GM18511 (cell line): ENCODE results near the gene COL5A1.

ENCODE experiments used
- ATAC-seq: cut with Tn5 transposase; IDR thresholded peaks from one replicate; pipeline ENCODE4 v1.9.1; 2021; ENCODE audit warnings: mild to moderate bottlenecking, moderate library complexity; ENCODE audit not compliant: unreplicated experiment

The COL5A1 gene

DNA sequence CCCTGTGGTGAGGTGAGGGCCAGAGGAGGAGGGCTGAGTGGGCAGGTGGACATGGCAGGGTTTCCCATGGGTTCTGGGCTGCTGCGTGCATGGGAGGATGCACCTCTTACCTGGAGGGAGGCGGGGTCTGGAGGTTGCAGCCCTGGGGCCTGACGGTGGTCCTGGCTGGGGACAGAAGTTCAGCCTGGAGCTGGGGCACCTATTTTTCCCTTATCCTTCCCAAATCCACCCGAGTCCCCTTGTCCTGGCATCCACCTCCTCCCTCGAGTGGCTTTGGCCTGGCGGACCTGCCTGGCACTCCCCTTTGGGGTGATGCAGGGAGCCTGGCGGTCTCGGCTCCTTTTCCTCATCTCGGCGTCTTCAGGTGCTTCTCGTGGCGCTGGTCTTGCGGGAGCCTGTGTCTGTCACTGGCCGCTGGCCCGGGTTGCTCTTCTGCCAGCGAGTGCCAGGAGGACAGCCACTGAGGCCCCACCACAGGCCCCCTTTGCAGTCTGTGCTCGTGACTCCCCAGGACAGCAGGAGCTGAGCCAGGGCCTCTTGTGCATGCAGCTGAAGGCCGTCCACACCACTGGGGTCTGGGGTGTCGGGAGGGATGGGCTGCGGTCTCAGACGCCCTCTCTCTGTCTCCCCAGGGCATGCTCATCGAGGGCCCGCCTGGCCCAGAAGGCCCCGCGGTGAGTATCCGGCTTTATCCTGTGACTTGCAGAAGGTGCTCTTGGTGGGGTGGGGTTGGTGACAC, 96.4 kb downstream of the COL5A1 start:
- no peak for ATAC-seq

- ATAC-seq: no peak
These were observed 97.5 kb downstream of the COL5A1 start for GRCh38 chr9:134738869-134739659.

- ATAC-seq: no peak
These were observed 98.0 kb downstream of the COL5A1 start for GRCh38 chr9:134739660-134739968.

- ATAC-seq: no peak
These were observed 98.5 kb downstream of the COL5A1 start for GRCh38 chr9:134740071-134740470.

- ATAC-seq: no peak
These were observed 100.2 kb downstream of the COL5A1 start for GRCh38 chr9:134741846-134742245.

- ATAC-seq: no peak
These were observed 101.4 kb downstream of the COL5A1 start for GRCh38 chr9:134742822-134743535.

DNA sequence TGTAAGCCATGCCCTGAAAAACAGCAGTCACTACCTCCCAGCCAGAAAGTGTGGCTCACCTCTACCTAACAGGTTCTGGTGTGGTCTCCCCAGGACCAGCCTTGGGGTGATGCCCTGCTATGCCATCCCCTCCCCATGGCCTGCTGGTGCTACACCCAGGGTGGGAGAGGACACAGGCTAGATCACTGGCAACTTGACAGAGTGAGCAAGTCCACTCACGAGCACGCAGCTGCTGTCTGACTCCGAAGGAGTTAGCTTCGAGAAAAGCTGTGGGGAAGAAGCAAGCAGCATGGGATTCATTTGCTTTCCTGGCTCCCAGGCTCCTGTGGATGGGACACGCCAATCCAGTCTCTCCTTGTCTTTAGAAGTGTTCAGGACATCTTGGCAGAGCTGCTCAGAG, 102.2 kb downstream of the COL5A1 start:
- no peak for ATAC-seq

DNA sequence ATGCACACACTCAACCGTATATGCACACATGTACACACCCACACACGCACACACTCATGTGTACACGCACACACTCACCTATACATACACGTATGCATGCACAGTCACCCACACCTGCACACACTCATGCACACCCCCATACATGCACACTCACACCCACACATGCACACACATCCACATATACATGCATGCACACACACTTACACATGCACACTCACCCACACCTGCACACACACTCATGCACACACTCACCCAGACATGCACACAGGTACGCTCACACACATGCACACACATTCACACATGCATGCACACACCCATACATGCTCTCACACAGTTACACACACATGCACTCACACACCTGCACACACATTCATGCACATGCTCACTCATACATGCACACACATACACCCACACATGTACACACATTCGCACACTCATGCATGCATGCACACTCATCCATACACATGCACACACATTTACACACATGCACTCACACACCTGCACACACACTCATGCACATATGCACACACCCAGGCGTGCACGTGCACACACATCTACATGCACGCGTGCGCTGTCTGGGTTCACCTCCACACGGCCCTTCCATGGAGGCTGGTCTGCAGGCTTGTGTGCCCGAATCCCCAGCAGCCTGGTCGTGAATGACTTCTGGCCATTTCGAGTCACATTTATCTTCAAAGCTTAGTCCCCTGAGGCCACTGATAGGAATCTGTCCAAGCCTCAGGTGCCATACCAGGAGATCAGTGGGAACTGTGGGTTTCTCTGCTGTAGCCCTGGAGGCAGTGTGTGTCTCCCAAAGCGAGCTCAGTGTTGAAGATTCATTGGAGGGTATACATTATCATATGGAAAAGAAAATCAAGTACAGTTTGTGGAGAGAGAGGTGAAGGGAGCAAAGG, 103.0 kb downstream of the COL5A1 start:
- no peak for ATAC-seq

- ATAC-seq: no peak
These were observed 106.4 kb downstream of the COL5A1 start for GRCh38 chr9:134747951-134748489.

DNA sequence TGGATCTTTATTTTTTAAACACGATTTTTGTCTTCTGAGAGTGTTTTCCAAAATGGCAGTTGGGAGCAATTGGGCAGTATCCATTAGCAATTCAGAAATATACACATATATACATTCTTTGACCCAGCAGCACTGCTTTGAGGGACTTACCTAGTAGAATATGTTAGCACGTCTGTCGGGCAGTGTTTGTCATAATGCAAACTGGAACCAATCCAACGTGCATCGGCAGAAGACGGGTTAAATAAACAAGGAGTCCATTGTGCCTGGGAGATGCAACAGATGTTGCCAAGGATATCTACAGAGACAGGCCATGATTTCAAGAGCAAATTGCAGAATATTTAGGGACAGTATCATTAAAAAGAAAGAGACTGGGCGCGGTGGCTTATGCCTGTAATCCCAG, 107.0 kb downstream of the COL5A1 start:
- ATAC-seq: no peak

DNA sequence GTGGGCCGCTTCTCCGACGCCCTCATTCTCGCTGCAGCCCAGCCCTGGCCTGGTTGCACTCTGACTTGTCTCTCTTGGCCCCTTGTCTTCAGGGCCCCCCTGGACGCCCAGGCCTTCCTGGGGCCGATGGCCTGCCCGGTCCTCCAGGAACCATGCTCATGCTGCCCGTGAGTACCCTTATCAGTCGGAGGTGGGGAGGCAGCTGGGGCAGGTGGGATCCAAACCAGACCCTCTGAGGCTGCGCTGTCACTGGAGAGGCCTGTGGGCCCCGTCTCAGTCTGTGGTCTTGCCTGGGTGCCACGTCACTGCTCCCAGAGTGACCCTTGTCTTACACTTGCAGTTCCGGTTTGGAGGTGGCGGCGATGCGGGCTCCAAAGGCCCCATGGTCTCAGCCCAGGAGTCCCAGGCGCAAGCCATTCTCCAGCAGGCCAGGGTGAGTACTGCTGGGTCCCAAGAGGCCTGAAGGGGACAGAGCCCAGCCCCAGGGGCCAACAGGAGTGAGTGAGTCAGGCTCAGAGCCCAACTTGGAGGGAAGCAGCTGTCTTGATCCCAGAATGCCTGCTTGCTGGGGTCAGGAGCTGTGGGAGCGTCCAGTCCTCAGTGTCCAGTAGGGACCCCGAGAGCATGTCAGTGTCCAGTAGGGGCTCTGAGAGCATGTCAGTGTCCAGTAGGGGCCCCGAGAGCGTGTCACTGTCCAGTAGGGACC, 109.0 kb downstream of the COL5A1 start:
- no peak for ATAC-seq

- ATAC-seq: no peak
These were observed 110.0 kb downstream of the COL5A1 start for GRCh38 chr9:134751622-134752021.

- no peak for ATAC-seq
These were observed 111.0 kb downstream of the COL5A1 start for GRCh38 chr9:134752471-134753168.

- ATAC-seq: no peak
These were observed 111.6 kb downstream of the COL5A1 start for GRCh38 chr9:134753191-134753590.

DNA sequence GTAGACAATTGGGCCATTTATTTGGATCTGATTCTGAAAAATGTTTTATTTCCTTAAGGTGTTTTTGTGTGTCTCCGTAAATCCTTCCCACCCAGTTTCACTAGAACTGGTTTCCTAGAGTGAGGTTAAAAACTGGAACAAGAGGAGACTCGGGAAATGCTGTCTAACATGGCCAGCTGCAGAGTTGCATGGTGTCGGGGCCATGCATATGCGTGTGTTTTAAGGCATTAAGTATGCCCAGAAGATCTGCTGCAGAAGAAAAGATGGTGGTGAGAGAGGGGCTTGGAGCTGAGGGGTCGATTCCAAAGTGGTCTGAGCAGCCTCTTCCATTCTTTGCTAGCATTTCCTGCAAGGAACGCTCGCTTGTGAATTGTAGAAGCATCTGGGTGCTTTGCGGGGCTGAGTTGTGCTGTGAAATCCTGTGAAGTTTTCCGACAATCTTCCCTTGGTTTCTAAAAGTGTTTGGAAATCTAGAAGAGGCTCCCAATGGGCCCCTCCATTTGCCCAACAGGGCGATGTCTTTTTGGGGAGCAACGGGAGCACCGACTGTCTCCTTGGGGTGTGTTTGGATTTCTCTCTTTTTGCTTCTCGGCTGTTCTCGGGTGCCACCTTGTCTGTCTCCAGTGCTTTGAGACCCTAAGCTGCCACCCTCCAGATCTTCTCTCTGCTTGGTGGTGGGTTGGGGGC, 113.8 kb downstream of the COL5A1 start:
- no peak for ATAC-seq

- no peak for ATAC-seq
These were observed 114.5 kb downstream of the COL5A1 start for GRCh38 chr9:134756098-134756497.

GRCh38 chr9:134757216-134757975, 115.8 kb downstream of the COL5A1 start:
- ATAC-seq: no peak
